ENCODE results near the gene F13A1.
A peak's percentile ranks its signal among the peaks of the same experiment; 100 is the strongest.

The F13A1 gene

GRCh38 chr6:6239598-6240581, 80.6 kb downstream of the F13A1 start:
- no peak for DNase-seq

DNA sequence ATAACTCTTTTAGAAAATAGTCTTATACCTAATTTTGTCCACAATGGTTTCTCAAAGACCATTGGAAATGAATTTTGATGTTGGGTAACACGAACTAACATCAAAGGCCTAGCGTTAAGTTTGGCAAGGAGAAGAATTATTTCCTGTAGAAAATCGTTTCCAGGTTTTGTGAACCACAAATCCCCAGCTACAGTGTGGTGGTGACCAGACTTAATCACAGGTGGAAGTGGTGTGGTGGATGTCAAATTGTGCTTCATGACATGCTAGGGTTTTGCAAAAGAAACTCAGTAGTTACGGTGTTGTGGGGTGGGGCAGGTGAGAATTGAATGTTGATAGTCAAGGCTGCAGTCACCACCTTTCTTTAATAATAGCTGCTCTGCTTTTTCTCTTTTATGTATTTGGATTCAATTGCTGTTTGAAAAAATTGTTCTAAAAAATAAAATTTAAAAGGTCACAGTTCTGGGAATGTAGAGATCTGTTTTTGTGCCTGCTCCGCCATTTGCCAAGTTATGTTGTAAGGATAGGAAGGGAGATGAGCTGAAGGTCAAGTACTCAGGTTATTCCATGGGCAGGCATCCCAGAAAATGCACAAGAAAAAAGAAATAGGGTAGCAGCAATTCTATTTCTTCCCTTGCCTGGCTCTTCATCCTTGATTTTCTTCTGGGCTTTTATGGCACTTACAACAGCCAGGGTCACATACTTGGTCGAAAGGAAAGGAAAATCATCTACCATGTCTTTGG, 83.6 kb downstream of the F13A1 start:
- DNase-seq: no peak

GRCh38 chr6:6235786-6236185, 84.7 kb downstream of the F13A1 start:
- no peak for DNase-seq

DNA sequence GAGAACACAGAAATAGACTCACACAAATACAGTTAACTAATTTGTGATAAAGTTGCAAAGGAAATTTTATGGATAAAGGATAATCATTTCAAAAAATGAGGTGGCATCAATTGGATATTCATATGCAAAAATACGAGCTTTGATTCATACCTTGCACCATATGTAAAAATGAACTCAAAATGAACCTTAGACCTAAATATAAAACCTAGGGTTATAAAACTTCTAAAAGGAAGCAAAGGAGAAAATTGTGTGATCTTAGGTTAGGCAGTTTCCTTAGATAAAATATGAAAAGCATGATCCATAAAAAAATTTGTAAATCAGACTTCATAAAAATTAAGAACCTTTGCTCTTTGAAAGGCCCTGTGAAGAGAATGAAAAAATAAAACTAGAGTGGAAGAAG, 85.5 kb downstream of the F13A1 start:
- DNase-seq: no peak

GRCh38 chr6:6230286-6230685, 90.2 kb downstream of the F13A1 start:
- peak; percentile 25 for DNase-seq

- DNase-seq: no peak
Measured at GRCh38 chr6:6227896-6228295, 92.6 kb downstream of the F13A1 start.

- peak; percentile 93 for DNase-seq
Measured at GRCh38 chr6:6225885-6226529, 94.5 kb downstream of the F13A1 start.

DNA sequence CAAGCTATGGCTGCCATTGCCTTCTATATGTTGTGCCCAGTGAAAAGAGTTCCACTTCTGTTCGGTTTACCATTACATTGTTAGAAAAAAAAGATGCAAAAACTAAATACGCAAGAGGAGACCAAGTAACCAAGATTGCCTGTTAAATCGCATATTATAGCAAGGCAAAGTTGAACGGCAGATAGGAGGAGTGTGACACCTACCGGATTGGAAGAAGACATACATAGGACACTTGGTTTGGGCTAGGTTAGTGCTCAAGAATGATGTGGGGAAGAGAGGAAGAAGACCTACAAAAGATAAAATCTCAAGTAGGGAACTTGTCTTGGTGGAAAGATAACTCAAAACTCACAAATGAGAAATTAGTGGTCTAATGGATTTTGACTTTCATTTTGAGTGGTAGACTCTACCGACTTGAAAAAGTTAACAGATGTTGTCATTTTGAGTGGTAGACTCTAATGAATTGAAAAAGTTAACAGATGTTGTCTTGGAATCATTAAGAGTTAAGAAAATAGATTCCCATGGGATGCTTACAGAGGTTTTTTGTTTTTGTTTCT, 95.5 kb downstream of the F13A1 start:
- DNase-seq: no peak

GRCh38 chr6:6221787-6222535, 98.5 kb downstream of the F13A1 start:
- no peak for DNase-seq

GRCh38 chr6:6220718-6221117, 99.7 kb downstream of the F13A1 start:
- no peak for DNase-seq

DNA sequence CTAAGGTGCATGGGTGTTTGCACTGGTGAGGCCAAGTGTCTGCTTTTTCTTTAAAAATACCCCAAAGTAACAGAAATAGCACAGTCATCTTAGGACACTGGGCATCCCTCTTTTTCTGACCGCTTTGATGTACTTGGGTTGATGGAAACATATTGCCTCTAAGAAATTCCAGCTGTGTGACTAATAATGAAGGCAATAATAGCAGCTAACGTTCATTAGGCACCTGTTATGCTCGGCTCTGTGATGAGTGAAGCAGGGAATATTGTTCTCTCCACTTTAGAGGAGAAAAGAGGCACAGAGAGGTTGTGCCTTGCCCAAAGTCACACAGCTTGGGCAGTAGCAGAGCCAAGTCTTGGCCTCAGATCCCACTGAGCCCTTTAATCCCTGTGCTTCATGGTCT, 100.7 kb downstream of the F13A1 start:
- DNase-seq: no peak

DNA sequence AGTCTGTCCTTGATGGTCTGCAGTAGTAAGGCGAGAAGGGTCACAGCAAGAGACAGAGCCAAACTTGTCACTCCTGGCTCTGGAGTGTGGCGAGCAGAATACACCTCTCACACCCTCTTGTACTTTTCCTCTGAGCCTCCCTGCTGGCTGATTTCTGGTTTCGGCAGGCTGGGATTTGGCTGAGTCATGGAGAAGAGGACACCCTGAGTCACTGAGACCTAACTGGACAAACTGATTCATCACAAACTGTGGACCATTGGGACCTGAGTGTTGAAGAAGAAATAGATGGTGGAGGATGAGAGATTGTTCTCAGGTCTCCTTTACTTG, 101.7 kb downstream of the F13A1 start:
- no peak for DNase-seq

GRCh38 chr6:6217855-6218758, 102.4 kb downstream of the F13A1 start:
- DNase-seq: no peak

- DNase-seq: no peak
Measured at GRCh38 chr6:6210994-6211393, 109.5 kb downstream of the F13A1 start.

- no peak for DNase-seq
Measured at GRCh38 chr6:6202886-6203285, 117.6 kb downstream of the F13A1 start.

DNA sequence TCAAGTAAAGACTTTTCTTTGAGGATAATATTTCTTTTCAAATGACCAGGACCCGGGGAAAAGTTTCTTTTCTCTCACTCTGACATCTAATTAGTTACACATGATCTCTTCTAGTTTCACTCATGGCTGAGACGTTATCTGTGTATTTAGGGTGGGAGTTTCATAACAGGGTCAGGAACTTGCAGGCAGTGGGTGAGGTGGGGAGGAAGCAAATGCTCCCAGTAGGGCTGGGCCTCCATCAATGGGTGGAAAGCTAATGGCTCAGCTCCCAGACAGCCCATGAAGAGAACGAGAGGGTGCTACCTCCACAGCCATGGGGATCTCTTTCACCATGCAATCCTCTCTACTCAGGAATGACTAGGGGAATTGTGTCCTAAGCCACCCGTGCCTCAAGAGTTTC, 119.3 kb downstream of the F13A1 start:
- no peak for DNase-seq

DNA sequence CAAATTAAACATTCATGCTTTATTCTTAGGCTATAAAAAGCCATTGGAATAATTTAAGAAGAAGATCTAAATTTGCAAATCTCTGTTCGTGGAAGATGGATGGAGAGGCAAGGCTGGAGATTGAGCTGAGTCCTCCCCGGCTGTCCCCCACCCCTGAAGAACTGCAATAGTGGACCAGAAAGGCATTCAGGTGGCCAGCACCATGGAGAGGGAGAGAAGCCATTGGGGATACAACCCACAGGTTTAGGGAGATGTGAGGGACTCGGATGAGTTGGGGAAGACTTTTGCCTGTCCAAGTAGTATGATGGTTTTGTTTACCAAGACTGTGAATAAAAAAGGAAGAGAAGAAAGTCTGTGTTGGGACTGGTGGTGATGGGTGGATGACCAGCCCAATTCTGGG, 120.8 kb downstream of the F13A1 start:
- DNase-seq: no peak

GRCh38 chr6:6196762-6197161, 123.7 kb downstream of the F13A1 start:
- no peak for DNase-seq

DNA sequence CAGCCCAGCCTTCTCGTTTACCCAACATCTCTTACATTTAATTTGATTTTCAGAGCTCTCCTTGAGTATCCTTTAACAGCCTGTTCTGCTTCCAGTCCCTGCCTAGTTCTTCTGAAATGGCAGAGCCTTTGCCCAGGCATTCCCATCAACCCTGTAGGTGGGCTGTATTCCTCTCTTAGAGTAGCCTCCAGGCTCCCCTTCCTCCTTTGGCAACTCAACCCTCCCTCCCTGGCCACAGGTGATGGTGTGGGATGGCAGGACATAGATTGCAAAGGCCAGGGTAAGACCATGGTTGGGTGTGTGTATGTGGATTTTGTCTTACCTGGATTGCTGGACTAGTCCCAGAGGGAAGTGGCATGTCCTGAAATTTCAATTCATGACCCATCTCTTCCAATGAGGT, 125.4 kb downstream of the F13A1 start:
- DNase-seq: no peak

DNA sequence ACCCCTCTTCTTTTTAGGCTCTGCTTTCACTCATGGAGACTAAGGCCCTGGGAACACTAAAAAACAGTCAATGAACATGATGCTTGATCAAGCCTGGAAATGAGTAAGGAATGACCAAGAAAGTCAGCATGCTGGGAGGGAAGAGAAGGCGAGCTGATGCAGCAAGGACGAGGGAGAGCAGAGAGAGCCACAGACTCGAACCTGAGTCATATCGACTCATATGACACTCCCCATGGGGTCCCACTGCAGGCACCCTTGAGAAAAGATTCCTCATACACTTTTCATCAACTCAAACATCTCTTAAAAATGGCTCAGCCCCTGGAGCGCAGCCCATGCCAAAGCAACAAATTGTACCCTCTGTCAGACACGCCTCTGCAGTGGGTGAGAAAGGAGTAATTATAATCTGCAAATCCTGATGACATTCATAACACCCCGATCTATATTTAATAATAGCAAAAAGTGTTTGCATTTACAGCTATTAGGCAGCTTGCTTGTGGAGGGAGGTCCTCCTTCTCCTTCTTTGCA, 127.2 kb downstream of the F13A1 start:
- DNase-seq: no peak

GRCh38 chr6:6191909-6192308, 128.6 kb downstream of the F13A1 start:
- DNase-seq: no peak
